Neural cell (in vitro differentiated cells): ENCODE measurements around the gene HDAC10.

ENCODE experiments used
- EZH2 ChIP-seq: fragments of 200-600, 300-800 bp; shearing (Covaris generic), sonication (generic); IDR thresholded peaks from 2 replicates; pipeline ENCODE4 v1.6.1; 2014; ENCODE audit warnings: antibody characterized with exemption, low read length, borderline replicate concordance, mild to moderate bottlenecking; ENCODE audit not compliant: insufficient read depth, poor library complexity, severe bottlenecking
- MXI1 ChIP-seq: fragments of 450-650 bp; conservative IDR thresholded peaks from 2 replicates; pipeline ENCODE4 v1.6.1; 2014; ENCODE audit warnings: antibody characterized with exemption, mild to moderate bottlenecking; ENCODE audit not compliant: poor library complexity, severe bottlenecking
- POLR2AphosphoS5 ChIP-seq: IDR thresholded peaks from 2 replicates; pipeline ENCODE4 v1.6.1; 2012
- RAD21 ChIP-seq: fragments of 450-650 bp; conservative IDR thresholded peaks from 2 replicates; pipeline ENCODE4 v1.6.1; 2014; ENCODE audit warnings: antibody characterized with exemption, mild to moderate bottlenecking, moderate library complexity
- SMC3 ChIP-seq: fragments of 450-650 bp; conservative IDR thresholded peaks from 2 replicates; pipeline ENCODE4 v1.6.1; 2014; ENCODE audit warnings: antibody characterized with exemption, mild to moderate bottlenecking, moderate library complexity; ENCODE audit not compliant: poor library complexity
- TAF1 ChIP-seq: IDR thresholded peaks from 2 replicates; pipeline ENCODE4 v1.6.1; 2012; ENCODE audit warnings: low read depth
- TF ChIP-seq, protein P1 (sequence below): fragments of 450-650 bp; IDR thresholded peaks from 2 replicates; pipeline ENCODE4 v1.5.1; 2014; ENCODE audit warnings: antibody characterized with exemption, mild to moderate bottlenecking, moderate library complexity; ENCODE audit not compliant: poor library complexity, severe bottlenecking
- TF ChIP-seq, protein P2 (sequence below): IDR thresholded peaks from 2 replicates; pipeline ENCODE4 v1.6.1; 2012; ENCODE audit warnings: borderline replicate concordance

DNA sequence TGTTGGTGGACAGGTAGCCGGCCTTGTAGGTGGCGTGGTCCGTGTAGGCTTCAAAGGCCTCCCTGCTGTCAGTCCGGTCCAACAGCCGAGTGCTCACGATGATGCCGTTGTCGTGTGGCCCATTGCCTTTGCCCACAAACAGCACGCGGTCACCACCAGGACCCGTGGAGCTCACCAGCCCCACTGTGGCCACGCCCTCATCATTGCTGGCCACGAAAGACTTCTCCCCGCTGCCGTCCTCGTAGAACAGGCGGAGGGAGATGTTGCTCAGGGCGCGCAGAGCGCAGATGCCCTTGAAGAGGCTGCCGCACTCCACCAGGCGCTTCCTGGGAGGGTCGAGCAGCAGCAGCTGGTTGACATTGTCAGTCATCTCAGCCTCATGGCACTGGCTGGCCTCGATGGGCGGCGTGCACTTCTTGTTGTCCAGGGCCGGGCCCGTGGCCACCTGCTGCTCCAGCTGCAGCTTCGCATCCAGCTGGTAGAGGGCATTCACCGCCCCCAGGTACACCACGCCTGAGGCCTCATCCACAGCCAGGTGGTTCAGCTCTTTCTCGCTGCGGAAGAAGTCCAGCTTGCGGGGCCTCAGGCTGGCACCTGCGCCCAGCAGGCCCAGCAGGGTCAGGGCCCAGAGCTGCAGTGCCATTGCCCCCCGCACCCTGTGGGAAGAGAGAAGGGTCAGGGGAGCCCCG, 39.0 kb upstream of the HDAC10 start:
- TF ChIP-seq, protein P1, sequence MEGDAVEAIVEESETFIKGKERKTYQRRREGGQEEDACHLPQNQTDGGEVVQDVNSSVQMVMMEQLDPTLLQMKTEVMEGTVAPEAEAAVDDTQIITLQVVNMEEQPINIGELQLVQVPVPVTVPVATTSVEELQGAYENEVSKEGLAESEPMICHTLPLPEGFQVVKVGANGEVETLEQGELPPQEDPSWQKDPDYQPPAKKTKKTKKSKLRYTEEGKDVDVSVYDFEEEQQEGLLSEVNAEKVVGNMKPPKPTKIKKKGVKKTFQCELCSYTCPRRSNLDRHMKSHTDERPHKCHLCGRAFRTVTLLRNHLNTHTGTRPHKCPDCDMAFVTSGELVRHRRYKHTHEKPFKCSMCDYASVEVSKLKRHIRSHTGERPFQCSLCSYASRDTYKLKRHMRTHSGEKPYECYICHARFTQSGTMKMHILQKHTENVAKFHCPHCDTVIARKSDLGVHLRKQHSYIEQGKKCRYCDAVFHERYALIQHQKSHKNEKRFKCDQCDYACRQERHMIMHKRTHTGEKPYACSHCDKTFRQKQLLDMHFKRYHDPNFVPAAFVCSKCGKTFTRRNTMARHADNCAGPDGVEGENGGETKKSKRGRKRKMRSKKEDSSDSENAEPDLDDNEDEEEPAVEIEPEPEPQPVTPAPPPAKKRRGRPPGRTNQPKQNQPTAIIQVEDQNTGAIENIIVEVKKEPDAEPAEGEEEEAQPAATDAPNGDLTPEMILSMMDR = no peak
- TF ChIP-seq TAF1 = no peak
- TF ChIP-seq RAD21 = no peak
- TF ChIP-seq MXI1 = no peak
- no peak for TF ChIP-seq POLR2AphosphoS5
- TF ChIP-seq, protein P2, sequence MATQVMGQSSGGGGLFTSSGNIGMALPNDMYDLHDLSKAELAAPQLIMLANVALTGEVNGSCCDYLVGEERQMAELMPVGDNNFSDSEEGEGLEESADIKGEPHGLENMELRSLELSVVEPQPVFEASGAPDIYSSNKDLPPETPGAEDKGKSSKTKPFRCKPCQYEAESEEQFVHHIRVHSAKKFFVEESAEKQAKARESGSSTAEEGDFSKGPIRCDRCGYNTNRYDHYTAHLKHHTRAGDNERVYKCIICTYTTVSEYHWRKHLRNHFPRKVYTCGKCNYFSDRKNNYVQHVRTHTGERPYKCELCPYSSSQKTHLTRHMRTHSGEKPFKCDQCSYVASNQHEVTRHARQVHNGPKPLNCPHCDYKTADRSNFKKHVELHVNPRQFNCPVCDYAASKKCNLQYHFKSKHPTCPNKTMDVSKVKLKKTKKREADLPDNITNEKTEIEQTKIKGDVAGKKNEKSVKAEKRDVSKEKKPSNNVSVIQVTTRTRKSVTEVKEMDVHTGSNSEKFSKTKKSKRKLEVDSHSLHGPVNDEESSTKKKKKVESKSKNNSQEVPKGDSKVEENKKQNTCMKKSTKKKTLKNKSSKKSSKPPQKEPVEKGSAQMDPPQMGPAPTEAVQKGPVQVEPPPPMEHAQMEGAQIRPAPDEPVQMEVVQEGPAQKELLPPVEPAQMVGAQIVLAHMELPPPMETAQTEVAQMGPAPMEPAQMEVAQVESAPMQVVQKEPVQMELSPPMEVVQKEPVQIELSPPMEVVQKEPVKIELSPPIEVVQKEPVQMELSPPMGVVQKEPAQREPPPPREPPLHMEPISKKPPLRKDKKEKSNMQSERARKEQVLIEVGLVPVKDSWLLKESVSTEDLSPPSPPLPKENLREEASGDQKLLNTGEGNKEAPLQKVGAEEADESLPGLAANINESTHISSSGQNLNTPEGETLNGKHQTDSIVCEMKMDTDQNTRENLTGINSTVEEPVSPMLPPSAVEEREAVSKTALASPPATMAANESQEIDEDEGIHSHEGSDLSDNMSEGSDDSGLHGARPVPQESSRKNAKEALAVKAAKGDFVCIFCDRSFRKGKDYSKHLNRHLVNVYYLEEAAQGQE = no peak
- no peak for TF ChIP-seq SMC3
- TF ChIP-seq EZH2 = no peak
